GM21447 (cell line): ENCODE measurements around the gene TMEM33.

Experiments used
- ATAC-seq: cut with Tn5 transposase; IDR thresholded peaks from one replicate; pipeline ENCODE4 v1.9.1; 2021; ENCODE audit not compliant: unreplicated experiment

TMEM33 gene

GRCh38 chr4:41994461-41994985, 59.3 kb downstream of the TMEM33 start:
- no peak for ATAC-seq

- ATAC-seq: no peak
These were observed 62.8 kb downstream of the TMEM33 start for GRCh38 chr4:41998019-41998418.

- ATAC-seq: no peak
These were observed 64.1 kb downstream of the TMEM33 start for GRCh38 chr4:41999321-41999720.

GRCh38 chr4:42008011-42008786, 73.0 kb downstream of the TMEM33 start:
- no peak for ATAC-seq
